NT2/D1 (cell line): ENCODE measurements around the gene LMX1B.

ENCODE experiments used
- SUZ12 ChIP-seq: IDR thresholded peaks from 2 replicates; pipeline ENCODE4 v1.6.1; 2011; ENCODE audit not compliant: insufficient read length, insufficient read depth; ENCODE audit errors: extremely low read depth
- YY1 ChIP-seq: IDR thresholded peaks from 2 replicates; pipeline ENCODE4 v1.6.1; 2011; ENCODE audit not compliant: insufficient read length, insufficient read depth
- ZNF274 ChIP-seq: IDR thresholded peaks from 2 replicates; pipeline ENCODE4 v1.6.1; 2011; ENCODE audit warnings: mild to moderate bottlenecking, low read depth, low read length

GRCh38 chr9:126642839-126643238 is 29.1 kb downstream of the LMX1B start:
- TF ChIP-seq YY1, result no peak
- no peak for TF ChIP-seq ZNF274
- no peak for TF ChIP-seq SUZ12
